ENCODE results near the gene SETD7. TPM values are rescaled to one million over a fixed set of nuclear protein-coding genes. Genes with fewer than 3 reads are reported as not detected.

SETD7 gene
- total and polyA plus RNA-seq, 2 of the 8 experiments (the other 6 are each of a cell fraction or from before 2014, with no cell fraction given) = 1.5 to 4.6 TPM

GRCh38 chr4:139574641-139575040, 18.6 kb upstream of the SETD7 start:
- Histone ChIP-seq H2AK5ac (ENCODE audit: low read depth, low read length) (no peak overlapping the region), H3K4ac (replicated peaks; ENCODE audit: insufficient read length, low read depth, low read length) (no peak overlapping the region), H3K18ac (ENCODE audit: extremely low read depth, low read length) (no peak overlapping the region), H2AFZ (ENCODE audit: low read length) (no peak overlapping the region), H2BK12ac (ENCODE audit: low read depth, low read length) (no peak overlapping the region), H3K23ac (ENCODE audit: insufficient read length) (no peak overlapping the region), H4K5ac (ENCODE audit: insufficient read length, low read depth, low read length) (no peak overlapping the region), H3K79me1 (ENCODE audit: low read depth, low read length) (no peaks in the 10 kb centered on the region; the same call in 1 of the 2 replicates), H3K9ac (replicated peaks in 1 of 4; ENCODE audit: extremely low read depth in 1 of 4, low read depth in 3 of 4, low read length in 3 of 4) (no peak overlapping the region), H3K36me3 (ENCODE audit: control insufficient read depth in 2 of 4, insufficient read depth in 4 of 4, low read length in 3 of 4) (no peaks in the 10 kb centered on the region), H3K14ac (ENCODE audit: insufficient read length) (no peak overlapping the region), H3K4me1 (replicated peaks in 1 of 4; ENCODE audit: control insufficient read depth in 3 of 4, insufficient read depth in 4 of 4, low read length in 3 of 4) (peaks cover 0 to 4% (median 0%) of the 10 kb centered on the region in 4 experiments; a peak in 2 of 7 replicates), H4K20me1 (replicated peaks in 1 of 2; ENCODE audit: control insufficient read depth in 1 of 2, insufficient read depth in 2 of 2, low read length in 2 of 2) (peaks cover 0 to 2% of the 10 kb centered on the region in 2 experiments), H3K56ac (replicated peaks; ENCODE audit: insufficient read length, low read depth, low read length) (no peak overlapping the region), H3K9me3 (ENCODE audit: insufficient read depth in 2 of 2, low read depth in 1 of 2, low read length in 1 of 2) (no peaks in the 10 kb centered on the region), H2BK5ac (ENCODE audit: low read depth, low read length) (no peak overlapping the region), H2BK20ac (ENCODE audit: low read length) (no peak overlapping the region), H3K27me3 (replicated peaks in 1 of 4; ENCODE audit: control insufficient read depth in 3 of 4, extremely low read depth in 1 of 4, insufficient read depth in 3 of 4, low read length in 3 of 4) (peaks cover 1 to 5% (median 2%) of the 10 kb centered on the region in 4 experiments; a peak in 5 of 7 replicates), H3K23me2 (ENCODE audit: low read depth, low read length) (no peaks in the 10 kb centered on the region), H3K27ac (ENCODE audit: low read depth, low read length) (no peak overlapping the region), H2BK120ac (replicated peaks; ENCODE audit: low read depth, low read length) (no peak overlapping the region), H3K79me2 (ENCODE audit: control insufficient read depth in 1 of 2, insufficient read depth in 2 of 2, low read length in 2 of 2) (no peaks in the 10 kb centered on the region), H4K91ac (replicated peaks; ENCODE audit: insufficient read length, low read length) (no peak overlapping the region), H2BK15ac (ENCODE audit: low read length) (no peak overlapping the region), H3K4me2 (ENCODE audit: insufficient read depth in 1 of 2, low read depth in 2 of 2, low read length in 2 of 2) (no peak overlapping the region), H4K8ac (ENCODE audit: extremely low read depth, insufficient read depth, low read length) (no peak overlapping the region), H3K4me3 (ENCODE audit: extremely low read depth in 1 of 4, insufficient read depth in 2 of 4, low read depth in 3 of 4, low read length in 4 of 4) (no peak overlapping the region)
- no peak for FAIRE-seq
- DNase-seq (ENCODE audit: low read depth in 1 of 2, low spot score in 2 of 2) = no peak
- ChIA-PET CTCF (ENCODE audit: partially characterized antibody) (interaction anchor here (0.5 to 1.1 kb wide), 7 partner anchors 10 to 209 kb away, joined by 3 to 4 read pairs (median 3); no protein-coding TSS in a partner anchor), POLR2A (ENCODE audit: partially characterized antibody) (no interaction called here)
- 82% methylated on average over 3 of the region's 3 CpGs; no CpG with 5 or more reads in 1 of the 2 experiments for WGBS, 2 experiments (ENCODE audit: extremely low coverage in 1 of 2, insufficient coverage in 1 of 2, insufficient read length in 1 of 2, insufficient replicate concordance in 2 of 2, low coverage in 1 of 2, low lambda C conversion rate in 2 of 2, missing lambda C conversion rate in 1 of 2)
- no peak for TF ChIP-seq POU5F1 (IDR thresholded peaks at IDR 0.05; ENCODE audit: low read depth, low read length)
- TF ChIP-seq RBBP5 (IDR thresholded peaks at IDR 0.05; ENCODE audit: borderline replicate concordance, low read depth, low read length) = no peak
- no peak for TF ChIP-seq ATF3 (IDR thresholded peaks at IDR 0.05; ENCODE audit: insufficient read depth, low read depth, low read length)
- no peak for TF ChIP-seq EGR1 (IDR thresholded peaks at IDR 0.05; ENCODE audit: borderline replicate concordance, low read depth, low read length)
- TF ChIP-seq BCL11A (IDR thresholded peaks at IDR 0.05; ENCODE audit: low read depth in 2 of 2, low read length in 2 of 2) = no peak
- no peak for TF ChIP-seq FOSL1 (IDR thresholded peaks at IDR 0.05; ENCODE audit: insufficient read depth, low read depth, low read length)
- TF ChIP-seq BRCA1 (IDR thresholded peaks at IDR 0.05; ENCODE audit: low read depth, low read length) = no peak
- TF ChIP-seq PHF8 (conservative IDR thresholded peaks at IDR 0.05; ENCODE audit: low read depth, low read length) = no peak
- TF ChIP-seq NRF1 (IDR thresholded peaks at IDR 0.05; ENCODE audit: low read depth, low read length) = no peak
- no peak for TF ChIP-seq SP1 (IDR thresholded peaks at IDR 0.05; ENCODE audit: low read depth, low read length)
- no peak for TF ChIP-seq RXRA (IDR thresholded peaks at IDR 0.05; ENCODE audit: insufficient read depth, low read depth, low read length)
- no peak for TF ChIP-seq USF2 (IDR thresholded peaks at IDR 0.05; ENCODE audit: low read length)
- no peak for TF ChIP-seq ZNF274 (IDR thresholded peaks at IDR 0.05; ENCODE audit: borderline replicate concordance, extremely low read depth, low read length)

Data from H1 (cell line).